HG02884 (cell line): Measurements from ENCODE around the gene CLOCK.
A peak's percentile ranks its signal among the peaks of the same experiment; 100 is the strongest.

Experiments used
- ATAC-seq: cut with Tn5 transposase; IDR thresholded peaks from one replicate; pipeline ENCODE4 v1.9.1; 2021; ENCODE audit warnings: mild to moderate bottlenecking, moderate library complexity; ENCODE audit not compliant: unreplicated experiment

Gene CLOCK

DNA sequence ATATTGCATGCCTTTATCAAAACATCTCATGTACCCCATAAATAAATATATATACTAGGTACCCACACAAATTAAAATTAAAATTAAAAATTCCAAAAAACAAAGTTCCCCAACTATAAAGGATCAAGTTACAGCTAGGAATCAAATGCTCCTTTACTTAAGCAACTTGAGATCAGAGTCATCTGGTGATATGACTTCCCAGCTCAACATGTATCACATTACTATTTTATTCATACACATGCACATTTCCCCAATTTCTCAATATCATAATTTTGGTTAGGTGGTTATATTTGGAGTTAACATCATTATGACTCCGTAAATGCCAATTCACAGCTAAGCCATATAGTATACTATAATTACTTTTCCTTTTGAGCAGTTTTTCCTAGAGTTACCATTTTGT, 60.9 kb downstream of the CLOCK start:
- ATAC-seq, result no peak

GRCh38 chr4:55483315-55483714, 63.4 kb downstream of the CLOCK start:
- ATAC-seq, result no peak

DNA sequence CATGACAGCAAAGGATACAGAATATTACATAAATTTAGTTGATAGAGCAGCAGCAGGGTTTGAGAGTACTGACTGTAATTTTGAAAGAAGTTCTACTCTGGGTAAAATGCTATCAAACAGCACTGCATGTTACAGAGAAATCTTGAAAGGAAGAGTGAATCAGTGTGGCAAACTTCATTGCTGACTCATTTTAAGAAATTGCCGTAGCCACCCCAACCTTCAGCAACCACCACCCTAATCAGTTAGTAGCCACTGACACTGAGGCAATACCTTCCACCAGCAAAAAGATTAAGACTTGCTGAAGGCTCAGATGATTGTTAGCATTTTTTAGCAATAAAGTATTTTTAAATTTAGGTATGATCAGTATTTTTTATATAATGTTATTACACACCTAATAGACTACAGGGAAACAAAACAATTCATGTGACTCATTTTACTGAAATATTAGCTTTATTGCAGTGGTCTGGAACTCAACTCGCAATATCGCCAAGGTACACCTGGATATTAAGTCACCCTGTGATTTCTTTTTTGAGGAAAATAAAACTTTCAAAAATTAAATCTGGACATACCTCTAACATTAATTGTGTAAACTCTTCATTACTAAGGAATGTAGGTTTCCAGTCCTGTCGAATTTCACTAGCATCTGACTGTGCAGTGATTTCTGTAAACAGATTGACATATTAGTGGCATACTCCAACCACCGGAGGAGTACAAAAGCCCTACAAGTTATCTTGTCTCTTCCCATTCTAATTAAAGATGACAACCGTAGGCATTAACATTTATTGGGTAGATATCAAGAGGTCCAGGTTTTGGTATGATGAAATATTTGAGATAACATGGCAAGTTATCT, 71.1 kb downstream of the CLOCK start:
- ATAC-seq, result no peak

- ATAC-seq, result no peak
Measured at GRCh38 chr4:55469979-55470378, 76.7 kb downstream of the CLOCK start.

DNA sequence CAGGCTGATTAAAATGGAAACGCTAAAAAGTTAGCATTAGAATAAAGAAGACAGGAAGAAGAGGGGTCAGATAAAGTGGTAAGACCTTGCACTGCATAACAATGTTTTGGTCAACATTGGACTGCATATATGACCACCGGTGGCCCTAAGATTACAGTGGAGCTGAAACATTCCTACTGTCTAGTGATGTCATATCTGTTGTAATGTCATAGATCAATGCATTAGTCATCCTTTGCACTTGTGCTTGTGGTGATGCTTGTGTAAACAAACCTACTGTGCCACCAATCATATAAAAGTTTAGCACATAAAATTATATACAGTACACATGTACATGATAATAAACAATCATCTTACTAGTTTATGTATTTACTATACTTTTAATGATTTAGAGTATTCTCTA, 78.0 kb downstream of the CLOCK start:
- ATAC-seq, result no peak

DNA sequence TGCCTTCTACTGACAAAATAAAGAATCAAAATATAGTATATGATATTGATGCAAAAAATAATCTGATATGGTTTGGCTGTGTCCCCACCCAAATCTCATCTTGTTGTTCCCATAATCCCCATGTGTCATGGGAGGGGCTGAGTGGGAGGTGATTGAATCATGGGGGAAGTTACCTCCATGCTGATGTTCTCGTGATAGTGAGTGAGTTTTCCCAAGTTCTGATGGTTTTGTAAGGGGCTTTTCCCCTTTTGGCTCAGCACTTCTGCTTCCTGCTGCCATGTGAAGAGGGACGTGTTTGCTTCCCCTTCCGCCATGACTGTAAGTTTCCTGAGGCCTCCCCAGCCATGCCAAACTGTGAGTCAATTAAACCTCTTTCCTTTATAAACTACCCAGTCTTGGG, 80.7 kb downstream of the CLOCK start:
- ATAC-seq, result no peak

DNA sequence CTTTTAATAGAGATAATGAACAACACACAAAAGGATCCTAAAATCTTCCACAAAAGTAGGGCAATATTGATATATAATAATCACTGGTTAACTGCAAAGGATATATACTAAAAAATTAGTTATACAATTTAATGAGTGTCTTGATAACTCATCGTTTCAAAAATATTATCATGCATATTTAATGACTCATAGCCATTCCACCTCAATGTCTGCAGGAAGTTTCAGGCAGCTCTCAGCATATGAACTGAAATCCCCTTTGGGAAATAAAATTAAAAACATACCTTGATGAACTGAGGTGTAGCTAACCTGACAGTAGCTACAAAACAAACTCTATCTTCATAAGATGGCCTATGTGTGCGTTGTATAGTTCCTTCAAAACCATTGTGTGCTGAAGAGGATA, 88.1 kb downstream of the CLOCK start:
- ATAC-seq, result no peak

GRCh38 chr4:55458164-55458563, 88.5 kb downstream of the CLOCK start:
- no peak for ATAC-seq

DNA sequence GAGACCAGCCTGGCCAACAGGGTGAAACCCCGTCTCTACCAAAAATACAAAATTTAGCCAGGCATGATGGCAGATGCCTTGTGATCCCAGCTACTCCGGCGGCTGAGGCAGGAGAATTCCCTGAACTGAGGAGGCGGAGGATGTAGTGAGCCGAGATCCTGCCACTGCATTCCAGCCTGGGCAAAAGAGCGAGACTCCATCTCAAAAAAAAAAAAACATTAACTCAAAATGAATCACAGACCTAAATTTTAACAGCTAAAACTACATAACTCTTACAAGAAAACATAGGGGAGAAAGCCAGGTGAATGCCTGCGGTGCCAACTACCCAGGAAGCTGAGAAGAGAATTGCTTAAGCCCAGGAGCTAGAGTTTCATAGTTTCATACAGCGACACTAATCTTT, 96.1 kb downstream of the CLOCK start:
- ATAC-seq, result no peak

DNA sequence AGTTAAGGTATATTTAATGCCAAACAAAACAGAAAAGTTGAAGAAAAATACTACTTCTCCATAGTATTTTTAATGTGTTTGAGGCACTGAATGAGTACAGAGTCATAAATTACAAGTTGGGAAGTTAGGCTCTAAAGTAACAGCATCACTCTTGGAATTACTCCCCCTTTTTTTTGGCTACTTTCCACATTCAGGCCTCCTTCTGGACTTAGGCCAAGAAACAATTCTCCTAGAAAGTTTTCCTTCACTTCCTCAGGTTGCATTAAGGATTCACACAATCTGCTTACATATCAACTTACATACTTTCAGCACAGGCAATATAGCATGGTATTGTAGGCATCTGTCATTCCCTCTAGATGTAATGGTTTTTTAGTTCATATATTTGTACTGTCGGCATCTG, 98.9 kb downstream of the CLOCK start:
- ATAC-seq, result no peak

GRCh38 chr4:55447108-55447708, 99.5 kb downstream of the CLOCK start:
- ATAC-seq, result no peak

DNA sequence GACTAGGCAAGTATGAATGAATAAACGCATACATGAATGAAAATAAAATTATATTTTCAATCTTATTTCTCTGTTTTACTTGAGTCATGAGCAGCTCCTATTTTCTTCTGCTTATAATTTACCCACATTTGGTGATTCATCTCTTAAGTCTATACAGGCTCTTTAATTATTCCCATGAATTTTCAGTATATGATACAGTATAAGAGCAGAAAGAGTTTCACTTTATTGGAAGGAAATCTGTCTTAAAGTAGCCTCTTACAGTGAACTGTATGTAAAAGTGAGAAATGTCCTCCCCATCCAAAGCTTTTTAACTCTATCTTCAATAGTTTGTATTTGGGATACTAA, 100.2 kb downstream of the CLOCK start:
- ATAC-seq, result no peak

DNA sequence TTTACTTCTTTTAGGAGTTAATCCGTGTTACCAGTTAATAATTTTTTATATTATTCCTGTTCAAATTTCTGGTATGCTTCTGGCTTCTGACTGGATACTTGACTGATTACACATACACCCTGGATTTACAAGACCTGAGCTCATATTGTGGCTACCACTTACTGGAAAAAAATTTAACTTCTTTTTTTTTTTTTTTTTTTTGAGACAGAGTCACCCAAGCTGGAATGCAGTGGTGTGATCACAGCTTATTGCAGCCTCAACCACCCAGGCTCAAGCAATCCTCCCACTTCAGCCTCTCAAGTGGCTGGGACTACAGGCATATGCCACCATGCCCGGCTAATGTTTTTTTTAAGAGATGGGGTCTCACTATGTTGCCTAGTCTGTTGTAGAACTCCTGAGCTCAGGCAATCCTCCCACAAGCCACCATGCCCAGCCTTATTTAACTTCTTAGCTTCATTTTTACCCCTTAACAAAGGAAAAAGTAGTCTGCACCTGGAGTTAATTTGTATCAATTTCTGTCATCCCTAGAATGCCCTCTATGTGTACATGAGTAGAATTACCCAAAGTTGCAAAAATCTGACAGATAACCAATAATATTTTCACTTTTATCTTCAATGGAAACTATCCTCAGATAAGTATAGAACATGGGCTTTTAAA, 100.7 kb downstream of the CLOCK start:
- no peak for ATAC-seq

DNA sequence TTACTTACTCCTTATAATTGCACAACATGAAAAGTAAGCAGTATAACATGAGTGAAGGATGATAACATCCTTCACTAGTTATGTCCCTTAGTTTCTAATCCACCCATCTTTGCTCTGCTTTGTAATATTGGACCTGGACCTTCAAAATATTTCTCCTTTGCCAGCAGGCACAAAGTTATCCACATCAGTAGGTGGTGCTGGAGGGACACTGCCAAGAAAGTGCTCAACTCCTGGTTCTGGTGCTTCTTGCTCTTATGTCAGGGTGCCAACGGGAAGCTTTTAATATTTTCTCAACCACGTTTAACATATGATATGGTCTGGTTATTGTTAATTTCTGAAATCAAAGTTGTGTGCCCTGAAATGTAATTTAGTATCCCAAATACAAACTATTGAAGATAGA, 101.9 kb downstream of the CLOCK start:
- ATAC-seq, result no peak

DNA sequence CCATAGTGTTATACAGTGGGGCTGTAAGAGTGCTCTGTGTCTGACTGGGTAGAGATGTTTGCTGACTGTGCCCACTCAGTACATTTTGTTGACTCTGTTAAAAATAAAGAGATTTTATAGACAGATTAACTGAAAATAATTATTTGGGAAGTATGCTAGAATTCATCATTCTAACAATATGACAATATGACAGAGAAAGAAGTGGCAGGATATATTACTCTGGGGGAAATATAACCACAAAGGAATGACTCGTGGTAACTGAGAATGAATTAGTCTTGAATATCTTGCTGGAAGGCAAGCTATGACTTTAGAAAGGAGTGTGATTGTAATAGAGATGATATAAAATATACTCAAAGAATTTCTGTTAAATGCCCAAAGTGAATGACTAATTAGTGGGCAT, 104.2 kb downstream of the CLOCK start:
- ATAC-seq, result no peak

DNA sequence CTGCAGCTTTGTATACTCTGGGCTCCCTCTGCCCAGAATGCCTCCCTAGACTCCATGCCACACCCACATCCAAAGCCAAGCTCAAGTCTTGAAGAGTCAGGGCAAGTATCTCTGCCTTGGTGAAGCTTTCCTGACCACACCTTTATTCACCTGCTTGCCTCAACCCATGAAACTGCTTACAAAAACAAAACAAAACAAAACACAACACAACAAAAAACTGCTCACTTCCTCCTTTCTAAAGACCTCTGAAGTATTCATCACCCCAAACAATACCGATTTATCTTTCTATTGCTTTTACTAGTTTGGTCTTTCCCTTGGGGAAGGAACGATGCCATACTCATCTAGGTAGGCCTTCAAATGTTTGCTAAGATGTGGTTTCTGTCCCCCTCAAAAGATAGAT, 105.9 kb downstream of the CLOCK start:
- ATAC-seq, result no peak

DNA sequence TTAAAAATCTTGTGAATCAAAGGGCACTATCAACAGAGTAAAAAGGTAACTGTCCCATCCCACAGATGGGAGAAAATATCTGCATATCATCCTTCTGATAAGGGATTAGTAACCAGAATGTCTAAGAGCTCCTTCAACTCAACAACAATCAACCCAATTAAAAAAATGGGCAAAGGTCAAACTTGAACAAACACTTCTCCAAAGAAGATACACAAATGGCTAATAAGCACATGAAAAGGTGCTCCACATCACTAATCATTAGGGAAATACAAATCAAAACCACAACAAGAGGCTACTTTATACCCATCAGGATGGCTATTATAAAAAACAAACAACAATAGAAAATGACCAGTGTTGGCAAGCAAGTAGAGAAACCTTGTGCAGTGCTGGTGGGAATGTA, 107.7 kb downstream of the CLOCK start:
- no peak for ATAC-seq

- no peak for ATAC-seq
Measured at GRCh38 chr4:55438314-55438713, 108.4 kb downstream of the CLOCK start.

GRCh38 chr4:55437823-55438222, 108.9 kb downstream of the CLOCK start:
- ATAC-seq, result no peak

DNA sequence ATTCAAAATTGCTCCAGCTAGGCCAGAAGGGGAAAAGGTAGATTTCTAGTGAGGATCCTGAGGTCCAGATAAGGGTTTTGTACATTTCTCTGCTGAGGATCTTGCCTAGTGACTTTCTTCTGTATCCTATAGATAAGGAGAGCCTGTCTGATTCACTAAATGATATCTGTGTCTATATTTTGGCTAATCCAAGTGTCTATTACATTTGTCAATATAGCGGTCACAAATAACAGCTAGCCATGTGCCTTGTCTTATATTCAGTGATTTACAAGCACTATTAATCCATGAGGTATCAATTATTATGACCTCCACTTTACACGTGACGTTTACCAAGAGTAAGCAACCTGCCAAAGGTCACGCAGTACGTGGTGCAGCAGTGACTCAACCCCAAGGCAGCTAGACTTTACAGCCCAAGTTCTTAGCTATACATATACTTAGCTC, 109.3 kb downstream of the CLOCK start:
- ATAC-seq, result no peak

- ATAC-seq, result peak; percentile 78
Measured at GRCh38 chr4:55435141-55435841, 111.4 kb downstream of the CLOCK start.
